Activated CD8-positive, alpha-beta memory T cell treated with anti-CD3 and anti-CD28 coated beads, Interleukin-2, amount 10 ng/mL, durations not matched to agents 7 days and 5 days (primary cell): ENCODE measurements around the gene TCP11. TPM values are rescaled to one million over a fixed set of nuclear protein-coding genes. Genes with fewer than 3 reads are reported as not detected.
A peak's percentile ranks its signal among the peaks of the same experiment; 100 is the strongest.

Source experiments
- ATAC-seq: fragments of 150-1000 bp; cut with Tn5 transposase; one replicate; pipeline ENCODE4 v1.10.0; 2021; ENCODE audit warnings: moderate library complexity
- CTCF ChIA-PET: fragments of 350-600 bp; sonication (Branson Sonifier 250); formaldehyde crosslinking; loops from one replicate; lab custom pipeline; 2021; ENCODE audit warnings: antibody characterized with exemption; lab: Charles Lee
- DNase-seq: peaks from one replicate; pipeline ENCODE4 v3.0.0-alpha.2; 2020
- H3K27ac Mint-ChIP-seq: one replicate; pipeline ENCODE4 v1.8.0; 2021; ENCODE audit warnings: mild to moderate bottlenecking, mixed read lengths
- H3K27me3 Mint-ChIP-seq: one replicate; pipeline ENCODE4 v1.8.0; 2021; ENCODE audit warnings: mixed read lengths
- H3K36me3 Mint-ChIP-seq: one replicate; pipeline ENCODE4 v1.8.0; 2021; ENCODE audit warnings: mild to moderate bottlenecking, mixed read lengths
- H3K4me1 Mint-ChIP-seq: one replicate; pipeline ENCODE4 v1.8.0; 2021; ENCODE audit warnings: mixed read lengths
- H3K4me3 Mint-ChIP-seq: one replicate; pipeline ENCODE4 v1.8.0; 2021; ENCODE audit warnings: mild to moderate bottlenecking, moderate library complexity, mixed read lengths
- H3K9me3 Mint-ChIP-seq: one replicate; pipeline ENCODE4 v1.8.0; 2022; ENCODE audit warnings: low read depth, mixed read lengths
- total RNA-seq, 2 experiments: library from RNA; stranded (reverse); gene quantifications; one replicate each; pipeline ENCODE4 v1.2.3, GENCODE V29; 2021

Gene TCP11
- total RNA-seq, 2 experiments from 2014 or later, result not detected

DNA sequence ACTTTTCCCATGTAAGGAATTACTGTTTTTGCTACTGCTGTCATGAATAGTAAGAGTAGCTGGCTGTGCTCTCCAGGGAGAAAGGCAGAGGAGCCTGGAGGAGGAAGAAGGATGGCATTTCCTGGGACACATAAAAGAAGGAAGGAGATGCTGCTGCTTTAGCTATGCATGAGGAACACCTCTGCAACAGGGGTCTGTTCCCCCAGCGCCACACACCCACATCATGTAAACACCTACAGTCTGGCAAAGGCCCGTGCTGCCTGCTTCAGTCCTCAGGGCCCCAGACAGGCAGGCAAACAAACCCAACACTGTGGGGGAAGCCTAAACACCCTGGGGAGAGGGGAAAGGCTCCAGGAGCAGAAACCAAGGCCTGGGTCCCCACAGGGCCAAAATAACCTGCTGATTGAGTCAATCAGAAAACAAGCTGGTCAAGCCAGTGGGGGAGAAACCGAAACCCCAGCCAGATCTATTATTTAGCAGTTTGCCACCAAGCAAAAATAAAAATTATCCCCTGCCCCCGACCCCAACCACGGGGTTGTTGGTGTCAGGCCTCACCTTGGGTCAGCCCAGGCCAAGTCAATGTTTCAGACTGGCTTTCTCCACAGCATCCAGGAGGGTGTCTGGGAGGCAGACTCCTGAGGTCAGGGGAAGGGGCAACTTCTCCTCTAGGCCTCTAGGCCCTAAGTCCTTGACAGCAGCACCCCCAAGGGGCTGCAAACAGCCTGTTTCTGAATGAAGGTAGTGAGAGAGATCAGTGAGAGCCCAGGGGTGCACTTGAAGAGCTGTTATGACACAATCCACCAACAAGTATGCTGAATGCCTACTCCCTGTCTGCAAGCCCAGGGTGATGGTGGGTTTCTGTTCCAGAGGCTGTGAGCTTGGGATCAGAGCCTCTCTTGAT is 38.0 kb upstream of the TCP11 start:
- CTCF ChIA-PET, result interaction anchor here (0.7 to 1.8 kb wide), 9 partner anchors 9 to 192 kb away, joined by 3 to 7 read pairs (median 4); no protein-coding TSS in a partner anchor
- Mint-ChIP-seq H3K27ac (no peak overlapping the region), H3K27me3 (peaks cover 24% of the 10 kb centered on the region), H3K4me1 (peaks cover 19% of the 10 kb centered on the region), H3K9me3 (no peaks in the 10 kb centered on the region), H3K36me3 (no peaks in the 10 kb centered on the region), H3K4me3 (no peak overlapping the region)
- ATAC-seq (peak; percentile 49), DNase-seq (peak; percentile 28)

GRCh38 chr6:35178012-35178411 is 36.9 kb upstream of the TCP11 start:
- peaks cover 22% of the 10 kb centered on the region for H3K27me3 Mint-ChIP-seq
- no peaks in the 10 kb centered on the region for H3K36me3 Mint-ChIP-seq
- H3K4me3 Mint-ChIP-seq, result no peak overlapping the region
- ATAC-seq, result no peak
- H3K4me1 Mint-ChIP-seq, result peaks cover 29% of the 10 kb centered on the region
- no peak overlapping the region for H3K27ac Mint-ChIP-seq
- CTCF ChIA-PET, result no interaction called here
- H3K9me3 Mint-ChIP-seq, result no peaks in the 10 kb centered on the region
- peak; percentile 19 for DNase-seq

DNA sequence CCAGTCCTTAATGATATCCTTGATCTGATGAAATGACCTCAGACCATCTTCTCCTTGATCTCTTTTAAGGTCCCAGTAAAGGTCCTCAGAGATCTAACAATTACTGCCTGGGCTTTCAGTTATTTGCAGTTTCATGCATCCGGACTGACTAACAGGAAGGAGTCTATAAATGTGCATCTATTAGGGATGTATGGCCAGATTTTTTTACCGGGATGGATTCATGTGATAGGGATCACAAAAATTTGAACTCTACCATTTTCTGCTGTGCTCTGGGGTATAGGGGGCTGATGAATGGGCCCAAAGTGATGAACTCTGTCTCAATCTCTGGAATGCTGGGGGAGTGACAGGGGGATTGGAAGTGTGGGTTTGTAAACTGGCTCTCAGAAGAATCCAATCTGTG is 36.5 kb upstream of the TCP11 start:
- peaks cover 29% of the 10 kb centered on the region for H3K4me1 Mint-ChIP-seq
- no peaks in the 10 kb centered on the region for H3K9me3 Mint-ChIP-seq
- peak; percentile 16 for DNase-seq
- no peaks in the 10 kb centered on the region for H3K36me3 Mint-ChIP-seq
- CTCF ChIA-PET, result no interaction called here
- peaks cover 19% of the 10 kb centered on the region for H3K27me3 Mint-ChIP-seq
- H3K27ac Mint-ChIP-seq, result no peak overlapping the region
- H3K4me3 Mint-ChIP-seq, result no peak overlapping the region
- ATAC-seq, result no peak

GRCh38 chr6:35177157-35177556 is 36.0 kb upstream of the TCP11 start:
- Mint-ChIP-seq H3K4me3 (no peak overlapping the region), H3K27ac (no peak overlapping the region), H3K9me3 (no peaks in the 10 kb centered on the region), H3K36me3 (no peaks in the 10 kb centered on the region), H3K4me1 (peaks cover 29% of the 10 kb centered on the region), H3K27me3 (peaks cover 19% of the 10 kb centered on the region)
- DNase-seq (peak; percentile 36), ATAC-seq (no peak)
- CTCF ChIA-PET, result interaction anchor here (0.6 to 1.4 kb wide), 2 partner anchors 30 to 542 kb away, joined by 4 read pairs; no protein-coding TSS in a partner anchor

GRCh38 chr6:35176301-35177024 is 35.3 kb upstream of the TCP11 start:
- Mint-ChIP-seq H3K4me3 (no peak overlapping the region), H3K27ac (no peak overlapping the region), H3K27me3 (peaks cover 19% of the 10 kb centered on the region), H3K36me3 (no peaks in the 10 kb centered on the region), H3K4me1 (peaks cover 29% of the 10 kb centered on the region), H3K9me3 (no peaks in the 10 kb centered on the region)
- DNase-seq, result peak; percentile 22
- no peak for ATAC-seq
- CTCF ChIA-PET, result interaction anchor here (0.6 to 1.4 kb wide), 3 partner anchors 10 to 541 kb away, joined by 3 to 4 read pairs (median 4); no protein-coding TSS in a partner anchor

DNA sequence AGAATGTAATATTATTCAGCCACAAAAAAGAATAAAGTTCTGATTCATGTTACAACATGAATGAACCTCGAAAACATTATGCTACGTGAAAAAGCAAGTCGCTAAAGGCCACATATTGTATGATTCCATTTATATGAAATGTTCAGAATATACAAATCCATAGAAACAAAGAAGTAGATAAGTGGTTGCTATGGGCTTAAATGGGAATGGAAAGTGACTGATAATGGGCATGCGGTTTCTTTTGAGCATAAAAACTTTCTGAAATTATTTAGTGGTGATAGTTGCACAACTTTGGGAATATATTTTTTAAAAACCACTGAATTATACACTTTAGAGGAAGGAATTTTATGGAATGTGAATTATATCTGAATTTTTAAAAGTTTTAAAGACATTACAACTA is 33.4 kb upstream of the TCP11 start:
- H3K9me3 Mint-ChIP-seq, result peaks cover 2% of the 10 kb centered on the region
- no peak for ATAC-seq
- peaks cover 28% of the 10 kb centered on the region for H3K4me1 Mint-ChIP-seq

DNA sequence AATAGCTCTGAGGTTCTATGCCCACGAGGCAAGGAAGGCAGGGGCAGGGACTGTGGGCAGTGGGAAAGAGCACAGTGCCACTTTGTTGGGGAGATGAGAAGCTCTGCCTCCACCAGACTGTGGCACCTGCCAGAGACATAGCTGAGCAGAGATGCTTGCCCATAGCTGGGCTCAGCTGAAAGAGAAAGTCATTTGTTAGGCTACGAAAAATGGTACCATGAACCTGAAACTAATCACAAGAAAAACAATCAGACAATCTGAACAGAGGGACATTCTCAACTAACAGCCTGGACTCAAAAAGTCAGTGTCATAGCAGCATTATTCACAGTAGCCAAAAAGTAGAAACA is 32.9 kb upstream of the TCP11 start:
- Mint-ChIP-seq H3K4me1 (peaks cover 23% of the 10 kb centered on the region), H3K4me3 (no peak overlapping the region), H3K27ac (peak overlapping the region; percentile 69), H3K9me3 (peaks cover 6% of the 10 kb centered on the region), H3K36me3 (peaks cover 5% of the 10 kb centered on the region), H3K27me3 (peaks cover 16% of the 10 kb centered on the region)
- DNase-seq, result no peak
- CTCF ChIA-PET, result interaction anchor here (0.8 to 2.0 kb wide), 3 partner anchors 16 to 27 kb away, joined by 3 to 7 read pairs (median 5); no protein-coding TSS in a partner anchor
- peak; percentile 38 for ATAC-seq

More for the DNA sequence above, 33.4 kb upstream of the TCP11 start:
- H3K36me3 Mint-ChIP-seq, result peaks cover 2% of the 10 kb centered on the region
- no peak for DNase-seq
- peaks cover 16% of the 10 kb centered on the region for H3K27me3 Mint-ChIP-seq
- CTCF ChIA-PET, result interaction anchor here (0.8 to 2.0 kb wide), 2 partner anchors 16 to 26 kb away, joined by 3 to 5 read pairs; no protein-coding TSS in a partner anchor
- no peak overlapping the region for H3K27ac Mint-ChIP-seq
- H3K4me3 Mint-ChIP-seq, result no peak overlapping the region

DNA sequence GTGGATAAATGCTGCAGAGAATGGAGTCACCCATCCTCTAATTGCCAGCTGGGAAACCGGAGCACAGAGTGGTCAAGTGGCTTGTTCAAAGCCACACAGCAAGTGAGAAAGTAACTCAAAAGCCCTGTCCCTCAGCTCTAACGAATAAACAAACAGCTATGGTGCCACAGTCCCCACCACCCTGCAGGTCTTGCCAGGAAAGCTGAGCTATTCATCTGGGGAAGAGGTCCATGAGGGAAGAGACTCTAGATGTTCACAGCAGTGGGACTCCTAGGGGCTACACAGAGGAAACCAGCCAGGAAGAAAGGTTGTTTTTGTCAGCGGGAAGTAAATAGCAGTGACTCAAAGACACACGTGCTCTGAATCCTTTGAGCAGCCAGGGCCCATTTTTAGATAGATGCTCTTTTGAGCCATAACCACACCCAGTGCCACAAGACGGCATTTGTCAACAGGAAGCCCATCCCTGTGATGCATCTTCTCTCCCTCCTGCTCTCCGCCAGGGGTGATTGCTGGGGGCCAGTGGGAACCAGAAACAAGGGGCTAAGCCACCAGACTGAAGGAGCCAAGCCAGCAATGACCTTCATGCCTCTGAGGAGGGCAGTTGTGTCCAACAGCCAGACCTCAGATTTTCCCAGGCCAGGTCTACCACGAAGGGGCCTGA is 32.4 kb upstream of the TCP11 start:
- DNase-seq (peak; percentile 62), ATAC-seq (peak; percentile 73)
- Mint-ChIP-seq H3K36me3 (peaks cover 5% of the 10 kb centered on the region), H3K4me1 (peaks cover 18% of the 10 kb centered on the region), H3K9me3 (peaks cover 6% of the 10 kb centered on the region), H3K27ac (peak overlapping the region; percentile 69), H3K4me3 (no peak overlapping the region), H3K27me3 (peaks cover 16% of the 10 kb centered on the region)
- CTCF ChIA-PET, result interaction anchor here (0.8 to 2.0 kb wide), 4 partner anchors 17 to 34 kb away, joined by 3 to 7 read pairs (median 4); no protein-coding TSS in a partner anchor

- DNase-seq (no peak), ATAC-seq (no peak)
- peaks cover 5% of the 10 kb centered on the region for H3K36me3 Mint-ChIP-seq
- H3K27ac Mint-ChIP-seq, result no peak overlapping the region
- H3K4me1 Mint-ChIP-seq, result peaks cover 17% of the 10 kb centered on the region
- H3K9me3 Mint-ChIP-seq, result peaks cover 6% of the 10 kb centered on the region
- H3K4me3 Mint-ChIP-seq, result no peak overlapping the region
- peaks cover 16% of the 10 kb centered on the region for H3K27me3 Mint-ChIP-seq
- CTCF ChIA-PET, result interaction anchor here (1.1 to 2.0 kb wide), 4 partner anchors 25 to 33 kb away, joined by 4 to 7 read pairs (median 4); no protein-coding TSS in a partner anchor
Measured at GRCh38 chr6:35173044-35173426, 31.9 kb upstream of the TCP11 start.

GRCh38 chr6:35170891-35171290 is 29.8 kb upstream of the TCP11 start:
- Mint-ChIP-seq H3K36me3 (peaks cover 5% of the 10 kb centered on the region), H3K27me3 (peaks cover 10% of the 10 kb centered on the region), H3K9me3 (peaks cover 6% of the 10 kb centered on the region), H3K27ac (no peak overlapping the region), H3K4me1 (peaks cover 14% of the 10 kb centered on the region), H3K4me3 (no peak overlapping the region)
- ATAC-seq (no peak), DNase-seq (no peak)
- CTCF ChIA-PET, result no interaction called here

DNA sequence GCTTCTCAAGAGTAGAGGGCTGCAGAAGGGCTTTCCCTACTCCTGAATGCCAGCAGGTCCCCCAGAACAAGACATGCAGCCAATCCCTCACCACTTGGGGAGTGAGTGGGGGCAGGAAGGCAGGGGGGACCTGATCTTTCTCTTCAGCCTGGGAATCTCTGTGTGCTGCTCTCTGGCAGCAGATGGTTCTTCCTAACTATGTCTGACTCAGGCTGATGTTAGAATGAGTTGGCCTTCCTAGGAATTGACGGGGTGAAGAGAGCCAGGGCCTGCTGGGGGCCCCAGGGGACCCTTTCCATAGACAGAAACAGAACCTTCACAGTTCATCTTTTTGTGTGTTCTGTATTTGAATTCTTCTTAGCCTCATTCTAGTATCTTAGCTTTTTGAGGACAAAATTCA is 29.0 kb upstream of the TCP11 start:
- Mint-ChIP-seq H3K4me1 (peaks cover 14% of the 10 kb centered on the region), H3K36me3 (peaks cover 5% of the 10 kb centered on the region), H3K4me3 (no peak overlapping the region), H3K27me3 (peaks cover 10% of the 10 kb centered on the region), H3K9me3 (peaks cover 6% of the 10 kb centered on the region), H3K27ac (no peak overlapping the region)
- CTCF ChIA-PET, result no interaction called here
- DNase-seq (no peak), ATAC-seq (no peak)

GRCh38 chr6:35168461-35168861 is 27.3 kb upstream of the TCP11 start:
- H3K27ac Mint-ChIP-seq, result no peak overlapping the region
- H3K4me3 Mint-ChIP-seq, result no peak overlapping the region
- H3K27me3 Mint-ChIP-seq, result peaks cover 14% of the 10 kb centered on the region
- DNase-seq (no peak), ATAC-seq (no peak)
- peaks cover 6% of the 10 kb centered on the region for H3K4me1 Mint-ChIP-seq
- CTCF ChIA-PET, result no interaction called here
- peaks cover 6% of the 10 kb centered on the region for H3K9me3 Mint-ChIP-seq
- H3K36me3 Mint-ChIP-seq, result peaks cover 5% of the 10 kb centered on the region

- Mint-ChIP-seq H3K4me1 (no peaks in the 10 kb centered on the region), H3K4me3 (no peak overlapping the region), H3K36me3 (peaks cover 5% of the 10 kb centered on the region), H3K27me3 (peaks cover 19% of the 10 kb centered on the region), H3K27ac (no peak overlapping the region), H3K9me3 (peaks cover 6% of the 10 kb centered on the region)
- CTCF ChIA-PET, result no interaction called here
- DNase-seq, result no peak
- no peak for ATAC-seq
Measured at GRCh38 chr6:35167505-35167904, 26.4 kb upstream of the TCP11 start.
